Inflammatory macrophage treated with lipopolysaccharide for 4 hours (primary cell): ENCODE measurements around the gene A4GNT.

ENCODE experiments used
- DNase-seq: peaks from one replicate; pipeline ENCODE4 v3.0.0-alpha.2; 2020

A4GNT gene

GRCh38 chr3:138078096-138078495 lies 54.1 kb downstream of the A4GNT start:
- no peak for DNase-seq
